Heart left ventricle (tissue), 16 donors: ENCODE results near the gene ZNF274. TPM values are rescaled to one million over a fixed set of nuclear protein-coding genes. Genes with fewer than 3 reads are reported as not detected.

Experiments
- ATAC-seq, 4 donors: fragments of 200-7000 bp; cut with Tn5 transposase; one replicate each; pipeline ENCODE4 v1.9.1; 2020 to 2022; ENCODE audit warnings: moderate library complexity in 4 of 4, mild to moderate bottlenecking in 3 of 4, moderate number of reproducible peaks in 1 of 4
- DNase-seq, 5 donors: peaks; one replicate each; pipeline ENCODE4 v3.0.0-alpha.2; 2020
- H3K27ac ChIP-seq, 12 donors: fragments of 200-600 bp; sonication (generic) in 4 of 12; one replicate each; pipeline versions ENCODE4 v1.5.0 to v1.8.0; 2016 to 2022; ENCODE audit warnings: mild to moderate bottlenecking in 2 of 12
- H3K27me3 ChIP-seq, 9 donors: fragments of 200-600 bp; sonication (generic) in 2 of 9; one replicate each; pipeline versions ENCODE4 v1.5.1 to v1.8.0; 2016 to 2022; ENCODE audit warnings: mild to moderate bottlenecking in 3 of 9
- H3K36me3 ChIP-seq, 9 donors: fragments of 200-600 bp; sonication (generic) in 2 of 9; one replicate each; pipeline versions ENCODE4 v1.5.0 to v1.8.0; 2018 to 2022; ENCODE audit warnings: mild to moderate bottlenecking in 2 of 9
- H3K4me1 ChIP-seq, 12 donors: fragments of 200-600 bp; sonication (generic) in 4 of 12; one replicate each; pipeline versions ENCODE4 v1.5.0 to v1.8.0; 2016 to 2022; ENCODE audit warnings: mild to moderate bottlenecking in 3 of 12
- H3K4me3 ChIP-seq, 12 donors: fragments of 200-600 bp; sonication (generic) in 4 of 12; one replicate each; pipeline versions ENCODE4 v1.5.0 to v1.8.0; 2017 to 2022; ENCODE audit warnings: mild to moderate bottlenecking in 9 of 12, moderate library complexity in 4 of 12
- H3K9me3 ChIP-seq, 12 donors: fragments of 200-600 bp; sonication (generic) in 4 of 12; one replicate each; pipeline versions ENCODE4 v1.5.0 to v1.8.0; 2016 to 2022; ENCODE audit warnings: mild to moderate bottlenecking in 1 of 12
- WGBS, 4 donors: extraction: QIAGEN DNeasy Blood & Tissue Kit in 2 of 4; methylation state at CpG; one replicate each; pipeline versions ENCODE4 v1.1.5 to v1.1.7; 2013 to 2018; 5-methylcytosine and 5-hydroxymethylcytosine counted together
- intact Hi-C, 10 donors: fragments of 100-400 bp; cut with DNase I; formaldehyde crosslinking; loops; one replicate each; pipeline versions ENCODE4 v1.11.1 to v1.14.2; 2022
- polyA plus RNA-seq, 2 donors: library from polyadenylated mRNA; stranded (reverse); fragments of 200-250 nt; gene quantifications; one replicate each; pipeline ENCODE4 v1.2.3, GENCODE V29; 2013
- total RNA-seq, 9 donors: library from RNA; depleted of rRNA in 2 of 9; stranded (reverse); fragments of >200 nt in 2 of 9; fragmentation: NEBNext Ultra II Directional in 3 of 9; extraction: Animal tissue kit (Norgen Biotek cat#: 25700) in 3 of 9; gene quantifications; one replicate each; pipeline versions ENCODE4 v1.1.0 to v1.2.4, GENCODE V29; 2016 to 2023
- TF ChIP-seq, protein P1 (sequence below), 12 donors: fragments of 200-600 bp; sonication (generic) in 4 of 12; IDR thresholded peaks; one replicate each; pipeline versions ENCODE4 v1.5.0 to v1.8.0; 2018 to 2022; ENCODE audit warnings: antibody characterized with exemption in 12 of 12, mild to moderate bottlenecking in 5 of 12
- donor health status: ischemic (EF 13 %, LVEDD 7.1; RV severe dilation, severe dysfunction).
- donor health status: healthy with polysubstance abuse.
- donor health status: DM: no; HTN: yes; CAD: no.
- donor health status: DM: no; HTN: no; CAD: no.
- donor health status: ischemic (EF 25% LVEDD 6.9; RV normal size, moderate dysfunction).
- donor health status: ischemic (EF 25% LVEDD 5.7; RV mildly dilated, moderate dysfunction).
- donor health status: healthy.
- donor health status: DM: yes; HTN: yes; CAD: no.
- donor health status: ischemic (EF 35%, LVEDD 5.7; RV mildly dilated, moderate dysfunction).
- donor health status: nonischemic (EF 11% LVEDD 7.7; RV severe dilation, severe dysfunction).
- donor health status: DM: yes; HTN: yes; CAD: no.
- donor health status: PGD.
- donor health status: ischemic (EF 29% LVEDD 5.4; RV normal size, mild dysfunction).
- donor health status: nonischemic (EF 23%, LVEDD 6.1; RV moderate dilation, normal function).

ZNF274 gene
- total and polyA plus RNA-seq, 11 donors: 8.1 to 37.9 (median 21.8) TPM

DNA sequence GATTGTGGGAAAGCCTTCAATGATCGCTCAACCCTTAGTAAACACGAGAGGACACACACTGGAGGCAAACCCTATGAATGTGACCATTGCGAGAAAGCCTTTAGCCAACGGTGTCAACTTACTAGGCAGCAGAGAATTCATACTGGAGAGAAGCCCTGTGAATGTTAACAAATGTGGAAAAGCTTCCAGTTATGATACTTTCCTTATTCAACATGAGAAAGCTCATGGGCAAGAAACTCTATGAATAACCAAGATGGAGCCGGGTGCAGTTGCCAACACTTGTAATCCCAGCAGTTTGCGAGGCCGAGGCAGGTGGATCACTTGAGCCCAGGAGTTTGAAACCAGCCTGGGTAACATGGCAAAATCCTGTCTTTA is 80.0 kb downstream of the ZNF274 start:
- no peak for ATAC-seq
- Histone ChIP-seq H3K27me3 (no peaks in the 10 kb centered on the region), H3K4me3 (no peak overlapping the region), H3K27ac (no peak overlapping the region), H3K9me3 (peaks cover 21 to 100% (median 99%) of the 10 kb centered on the region in 12 donors), H3K36me3 (peaks cover 30 to 98% (median 56%) of the 10 kb centered on the region in 9 donors), H3K4me1 (no peaks in the 10 kb centered on the region)
- WGBS, 4 donors: 95 to 99% (median 97%) methylated on average over 7 of the region's 7 CpGs
- no peak for DNase-seq
- intact Hi-C loops: loop anchor here in 3 of 10 donors (5.0 to 10.0 kb wide), 3 partner anchors 58 to 136 kb away; no protein-coding TSS in a partner anchor
- TF ChIP-seq, protein P1, sequence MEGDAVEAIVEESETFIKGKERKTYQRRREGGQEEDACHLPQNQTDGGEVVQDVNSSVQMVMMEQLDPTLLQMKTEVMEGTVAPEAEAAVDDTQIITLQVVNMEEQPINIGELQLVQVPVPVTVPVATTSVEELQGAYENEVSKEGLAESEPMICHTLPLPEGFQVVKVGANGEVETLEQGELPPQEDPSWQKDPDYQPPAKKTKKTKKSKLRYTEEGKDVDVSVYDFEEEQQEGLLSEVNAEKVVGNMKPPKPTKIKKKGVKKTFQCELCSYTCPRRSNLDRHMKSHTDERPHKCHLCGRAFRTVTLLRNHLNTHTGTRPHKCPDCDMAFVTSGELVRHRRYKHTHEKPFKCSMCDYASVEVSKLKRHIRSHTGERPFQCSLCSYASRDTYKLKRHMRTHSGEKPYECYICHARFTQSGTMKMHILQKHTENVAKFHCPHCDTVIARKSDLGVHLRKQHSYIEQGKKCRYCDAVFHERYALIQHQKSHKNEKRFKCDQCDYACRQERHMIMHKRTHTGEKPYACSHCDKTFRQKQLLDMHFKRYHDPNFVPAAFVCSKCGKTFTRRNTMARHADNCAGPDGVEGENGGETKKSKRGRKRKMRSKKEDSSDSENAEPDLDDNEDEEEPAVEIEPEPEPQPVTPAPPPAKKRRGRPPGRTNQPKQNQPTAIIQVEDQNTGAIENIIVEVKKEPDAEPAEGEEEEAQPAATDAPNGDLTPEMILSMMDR (IDR thresholded peaks at IDR 0.05): no peak

Other genes with a start within 250 kb of the ZNF274 start
- gene ZNF418, start 247.7 kb upstream of the ZNF274 start, total RNA-seq: 10 to 100 TPM in 6 of 9 donors, 1 to 10 TPM in 3; 6.3 to 17.0 (median 11.9) TPM
- gene ZNF418, start 247.7 kb upstream of the ZNF274 start, polyA plus RNA-seq: 1 to 10 TPM; 3.5 to 8.6 TPM
- gene ZNF256, start 235.4 kb upstream of the ZNF274 start, total RNA-seq: 10 to 100 TPM in 4 of 9 donors, 1 to 10 TPM in 5; 5.1 to 13.4 (median 9.7) TPM
- 1 to 10 TPM; 5.6 to 6.0 TPM for gene ZNF256, start 235.4 kb upstream of the ZNF274 start, polyA plus RNA-seq
- gene C19orf18, start 208.5 kb upstream of the ZNF274 start, total RNA-seq: 1 to 10 TPM; 1.0 to 2.8 (median 2.3) TPM
- gene C19orf18, start 208.5 kb upstream of the ZNF274 start, polyA plus RNA-seq: 1 to 10 TPM in 1 of 2 donors, under 1 TPM in 1; 0.40 to 4.5 TPM
- gene ZNF606, start 180.2 kb upstream of the ZNF274 start, total RNA-seq: 10 to 100 TPM in 7 of 9 donors, 1 to 10 TPM in 2; 7.8 to 14.3 (median 12.2) TPM
- 10 to 100 TPM in 1 of 2 donors, 1 to 10 TPM in 1; 6.4 to 10.7 TPM for gene ZNF606, start 180.2 kb upstream of the ZNF274 start, polyA plus RNA-seq
- gene ZSCAN1, start 149.0 kb upstream of the ZNF274 start, total RNA-seq: not detected
- under 1 TPM in 1 of 2 donors, not detected in 1; 0.14 TPM for gene ZSCAN1, start 149.0 kb upstream of the ZNF274 start, polyA plus RNA-seq
- gene ZNF135, start 123.8 kb upstream of the ZNF274 start, total RNA-seq: 1 to 10 TPM; 2.1 to 4.5 (median 3.4) TPM
- 1 to 10 TPM; 2.0 to 3.9 TPM for gene ZNF135, start 123.8 kb upstream of the ZNF274 start, polyA plus RNA-seq
- gene ZSCAN18, start 84.8 kb upstream of the ZNF274 start, total RNA-seq: 100 to 1,000 TPM in 1 of 9 donors, 10 to 100 TPM in 8; 45.1 to 114 (median 73.4) TPM
- gene ZSCAN18, start 84.8 kb upstream of the ZNF274 start, polyA plus RNA-seq: 10 to 100 TPM; 41.9 to 71.8 TPM
- 10 to 100 TPM in 2 of 9 donors, 1 to 10 TPM in 7; 7.4 to 10.9 (median 9.0) TPM for gene ZNF329, start 32.3 kb upstream of the ZNF274 start, total RNA-seq
- 10 to 100 TPM in 1 of 2 donors, 1 to 10 TPM in 1; 2.4 to 10.2 TPM for gene ZNF329, start 32.3 kb upstream of the ZNF274 start, polyA plus RNA-seq
- gene ZNF544, start 45.9 kb downstream of the ZNF274 start, total RNA-seq: 10 to 100 TPM; 20.8 to 38.7 (median 22.1) TPM
- 10 to 100 TPM; 24.5 to 29.4 TPM for gene ZNF544, start 45.9 kb downstream of the ZNF274 start, polyA plus RNA-seq
- gene ZNF8, start 95.9 kb downstream of the ZNF274 start, total RNA-seq: 1 to 10 TPM; 4.0 to 7.8 (median 5.5) TPM
- gene ZNF8, start 95.9 kb downstream of the ZNF274 start, polyA plus RNA-seq: 1 to 10 TPM; 2.6 to 3.3 TPM
- 10 to 100 TPM; 12.8 to 39.2 (median 20.3) TPM for gene ERVK3-1, start 122.3 kb downstream of the ZNF274 start, total RNA-seq
- 10 to 100 TPM; 24.6 to 61.1 TPM for gene ERVK3-1, start 122.3 kb downstream of the ZNF274 start, polyA plus RNA-seq
- 1 to 10 TPM; 1.1 to 3.1 (median 2.0) TPM for gene ZSCAN22, start 143.9 kb downstream of the ZNF274 start, total RNA-seq
- 1 to 10 TPM in 1 of 2 donors, under 1 TPM in 1; 0.65 to 1.5 TPM for gene ZSCAN22, start 143.9 kb downstream of the ZNF274 start, polyA plus RNA-seq
- 1 to 10 TPM in 7 of 9 donors, under 1 TPM in 2; 0.23 to 6.6 (median 3.0) TPM for gene A1BG, start 170.4 kb downstream of the ZNF274 start, total RNA-seq
- gene A1BG, start 170.4 kb downstream of the ZNF274 start, polyA plus RNA-seq: 1 to 10 TPM; 4.4 to 4.6 TPM
- gene ZNF497, start 179.7 kb downstream of the ZNF274 start, total RNA-seq: 1 to 10 TPM in 1 of 9 donors, under 1 TPM in 8; 0.18 to 1.1 (median 0.46) TPM
- gene ZNF497, start 179.7 kb downstream of the ZNF274 start, polyA plus RNA-seq: under 1 TPM; 0.08 to 0.28 TPM
- gene ZNF837, start 198.0 kb downstream of the ZNF274 start, total RNA-seq: under 1 TPM in 7 of 9 donors, not detected in 2; 0.17 to 0.75 (median 0.63) TPM
- gene ZNF837, start 198.0 kb downstream of the ZNF274 start, polyA plus RNA-seq: under 1 TPM; 0.24 to 0.57 TPM
- gene RPS5, start 204.2 kb downstream of the ZNF274 start, total RNA-seq: 100 to 1,000 TPM; 346 to 753 (median 485) TPM
- gene RPS5, start 204.2 kb downstream of the ZNF274 start, polyA plus RNA-seq: 1,000 to 10,000 TPM in 1 of 2 donors, 100 to 1,000 TPM in 1; 417 to 1,718 TPM
- not detected for gene RNF225, start 212.6 kb downstream of the ZNF274 start, total RNA-seq
- gene RNF225, start 212.6 kb downstream of the ZNF274 start, polyA plus RNA-seq: not detected
- 10 to 100 TPM; 12.7 to 21.6 (median 16.9) TPM for gene ZNF584, start 225.6 kb downstream of the ZNF274 start, total RNA-seq
- gene ZNF584, start 225.6 kb downstream of the ZNF274 start, polyA plus RNA-seq: 10 to 100 TPM in 1 of 2 donors, 1 to 10 TPM in 1; 6.1 to 31.4 TPM